GM19099 (cell line): ENCODE measurements around the gene TIAM1.

ENCODE experiments used
- POLR2A ChIP-seq: IDR thresholded peaks from 3 replicates; pipeline ENCODE4 v1.6.1; 2011; ENCODE audit warnings: low read depth; ENCODE audit not compliant: insufficient read length; ENCODE audit errors: extremely low read depth

TIAM1 gene

GRCh38 chr21:31180256-31181081 is 163.6 kb downstream of the TIAM1 start:
- no peak for TF ChIP-seq POLR2A

GRCh38 chr21:31176725-31177124 is 167.3 kb downstream of the TIAM1 start:
- TF ChIP-seq POLR2A, result no peak

GRCh38 chr21:31176080-31176551 is 167.9 kb downstream of the TIAM1 start:
- TF ChIP-seq POLR2A, result no peak

- no peak for TF ChIP-seq POLR2A
Observed at GRCh38 chr21:31173881-31174555, 170.0 kb downstream of the TIAM1 start.

- TF ChIP-seq POLR2A, result no peak
Observed at GRCh38 chr21:31172328-31172727, 171.7 kb downstream of the TIAM1 start.

GRCh38 chr21:31164713-31165694 is 179.1 kb downstream of the TIAM1 start:
- no peak for TF ChIP-seq POLR2A

GRCh38 chr21:31162827-31163226 is 181.2 kb downstream of the TIAM1 start:
- TF ChIP-seq POLR2A, result no peak

- no peak for TF ChIP-seq POLR2A
Observed at GRCh38 chr21:31162079-31162699, 181.9 kb downstream of the TIAM1 start.

- no peak for TF ChIP-seq POLR2A
Observed at GRCh38 chr21:31161157-31161556, 182.9 kb downstream of the TIAM1 start.

- no peak for TF ChIP-seq POLR2A
Observed at GRCh38 chr21:31159808-31160207, 184.3 kb downstream of the TIAM1 start.

GRCh38 chr21:31158789-31159581 is 185.1 kb downstream of the TIAM1 start:
- no peak for TF ChIP-seq POLR2A

- TF ChIP-seq POLR2A, result no peak
Observed at GRCh38 chr21:31157756-31158155, 186.3 kb downstream of the TIAM1 start.

- TF ChIP-seq POLR2A, result no peak
Observed at GRCh38 chr21:31156662-31157061, 187.4 kb downstream of the TIAM1 start.

GRCh38 chr21:31156169-31156568 is 187.9 kb downstream of the TIAM1 start:
- no peak for TF ChIP-seq POLR2A
